ENCODE results near the gene GALNT1.

GRCh38 chr18:35739778-35740177, 158.2 kb downstream of the GALNT1 start:
- TF ChIP-seq CTCF (IDR thresholded peaks at IDR 0.05) = no peak
- TF ChIP-seq POLR2A (IDR thresholded peaks at IDR 0.05) = no peak
